ENCODE data around the gene EYS. TPM values are rescaled to one million over a fixed set of nuclear protein-coding genes. Genes with fewer than 3 reads are reported as not detected.

Gene EYS
- total RNA-seq, 2 donors from 2014 or later, result not detected

- no peak overlapping the region for H3K4me3 ChIP-seq
- DNase-seq (ENCODE audit: low spot score), result no peak
- H3K9me3 ChIP-seq, result no peaks in the 10 kb centered on the region
- no peaks in the 10 kb centered on the region for H3K36me3 ChIP-seq
- H3K4me1 ChIP-seq, result no peaks in the 10 kb centered on the region
- no peaks in the 10 kb centered on the region for H3K27me3 ChIP-seq
- H3K27ac ChIP-seq, result no peak overlapping the region
- TF ChIP-seq CTCF (IDR thresholded peaks at IDR 0.05), result no peak
Measured at GRCh38 chr6:64224819-64225218, 1482.2 kb downstream of the EYS start.

- Histone ChIP-seq H3K36me3 (no peaks in the 10 kb centered on the region), H3K4me3 (no peak overlapping the region), H3K9me3 (no peaks in the 10 kb centered on the region), H3K27ac (no peak overlapping the region), H3K27me3 (no peaks in the 10 kb centered on the region), H3K4me1 (no peaks in the 10 kb centered on the region)
- DNase-seq (ENCODE audit: low spot score), result no peak
- TF ChIP-seq CTCF (IDR thresholded peaks at IDR 0.05), result no peak
Measured at GRCh38 chr6:64221776-64222175, 1485.2 kb downstream of the EYS start.

GRCh38 chr6:64220801-64221200 is 1486.2 kb downstream of the EYS start:
- TF ChIP-seq CTCF (IDR thresholded peaks at IDR 0.05), result no peak
- Histone ChIP-seq H3K4me1 (no peaks in the 10 kb centered on the region), H3K27ac (no peak overlapping the region), H3K27me3 (no peaks in the 10 kb centered on the region), H3K9me3 (no peaks in the 10 kb centered on the region), H3K36me3 (no peaks in the 10 kb centered on the region), H3K4me3 (no peak overlapping the region)
- no peak for DNase-seq (ENCODE audit: low spot score)

GRCh38 chr6:64217721-64218620 is 1489.1 kb downstream of the EYS start:
- no peaks in the 10 kb centered on the region for H3K4me1 ChIP-seq
- no peak for DNase-seq (ENCODE audit: low spot score)
- no peak overlapping the region for H3K4me3 ChIP-seq
- no peak overlapping the region for H3K27ac ChIP-seq
- H3K36me3 ChIP-seq, result no peaks in the 10 kb centered on the region
- no peak for TF ChIP-seq CTCF (IDR thresholded peaks at IDR 0.05)
- no peaks in the 10 kb centered on the region for H3K27me3 ChIP-seq
- no peaks in the 10 kb centered on the region for H3K9me3 ChIP-seq

- no peaks in the 10 kb centered on the region for H3K27me3 ChIP-seq
- H3K4me3 ChIP-seq, result no peak overlapping the region
- H3K4me1 ChIP-seq, result no peaks in the 10 kb centered on the region
- H3K9me3 ChIP-seq, result no peaks in the 10 kb centered on the region
- DNase-seq (ENCODE audit: low spot score), result no peak
- no peaks in the 10 kb centered on the region for H3K36me3 ChIP-seq
- TF ChIP-seq CTCF (IDR thresholded peaks at IDR 0.05), result no peak
- no peak overlapping the region for H3K27ac ChIP-seq
Measured at GRCh38 chr6:64214373-64214772, 1492.7 kb downstream of the EYS start.

- no peaks in the 10 kb centered on the region for H3K4me1 ChIP-seq
- TF ChIP-seq CTCF (IDR thresholded peaks at IDR 0.05), result no peak
Measured at GRCh38 chr6:64213697-64214096, 1493.3 kb downstream of the EYS start.

More at GRCh38 chr6:64213697-64214096, 1493.3 kb downstream of the EYS start:
- no peak for DNase-seq (ENCODE audit: low spot score)
- Histone ChIP-seq H3K27me3 (no peaks in the 10 kb centered on the region), H3K36me3 (no peaks in the 10 kb centered on the region), H3K27ac (no peak overlapping the region), H3K4me3 (no peak overlapping the region), H3K9me3 (no peaks in the 10 kb centered on the region)

All from right atrium auricular region (tissue), 2 donors.